Endothelial cell of umbilical vein (primary cell): ENCODE results near the gene GABBR2.

Experiments
- CTCF ChIP-seq, 2 donors: IDR thresholded peaks; 1 replicate in 1 of 2; 2 replicates in 1 of 2; pipeline ENCODE4 v1.5.1; 2011; ENCODE audit warnings: low read length in 2 of 2, mild to moderate bottlenecking in 2 of 2, moderate library complexity in 2 of 2, control low read depth in 1 of 2, inconsistent platforms in 1 of 2, low read depth in 1 of 2; ENCODE audit not compliant: insufficient read depth in 1 of 2; ENCODE audit errors: extremely low read depth in 1 of 2
- EZH2 ChIP-seq: IDR thresholded peaks from 2 replicates; pipeline ENCODE4 v1.6.1; 2012; ENCODE audit warnings: borderline replicate concordance, low read depth, mild to moderate bottlenecking, moderate library complexity, low read length, inconsistent platforms; ENCODE audit not compliant: severe bottlenecking
- FOS ChIP-seq: IDR thresholded peaks from 2 replicates; pipeline ENCODE4 v1.6.1; 2011; ENCODE audit warnings: mild to moderate bottlenecking, low read length, moderate library complexity, borderline replicate concordance; ENCODE audit not compliant: insufficient read depth
- GATA2 ChIP-seq: IDR thresholded peaks from 2 replicates; pipeline ENCODE4 v1.7.0; 2011; ENCODE audit warnings: low read depth, mild to moderate bottlenecking, moderate library complexity, mixed read lengths, low read length; ENCODE audit not compliant: insufficient read length, insufficient read depth
- JUN ChIP-seq: IDR thresholded peaks from 2 replicates; pipeline ENCODE4 v1.6.1; 2011; ENCODE audit warnings: borderline replicate concordance, low read depth; ENCODE audit not compliant: insufficient read length, insufficient read depth
- MYC ChIP-seq: IDR thresholded peaks from one replicate; pipeline ENCODE4 v1.6.1; 2011; ENCODE audit warnings: mild to moderate bottlenecking, low read depth, low read length
- POLR2A ChIP-seq: IDR thresholded peaks from 2 replicates; pipeline ENCODE4 v1.6.1; 2012; ENCODE audit warnings: low read depth, mild to moderate bottlenecking, control low read depth, low read length
- POLR2AphosphoS5 ChIP-seq: IDR thresholded peaks from 2 replicates; pipeline ENCODE4 v1.6.1; 2012; ENCODE audit warnings: low read depth, mild to moderate bottlenecking, control low read depth, low read length, moderate library complexity; ENCODE audit not compliant: insufficient read depth
- TF ChIP-seq, protein P1 (sequence below): IDR thresholded peaks from 2 replicates; pipeline ENCODE4 v1.6.1; 2011; ENCODE audit not compliant: insufficient read depth, insufficient read length

DNA sequence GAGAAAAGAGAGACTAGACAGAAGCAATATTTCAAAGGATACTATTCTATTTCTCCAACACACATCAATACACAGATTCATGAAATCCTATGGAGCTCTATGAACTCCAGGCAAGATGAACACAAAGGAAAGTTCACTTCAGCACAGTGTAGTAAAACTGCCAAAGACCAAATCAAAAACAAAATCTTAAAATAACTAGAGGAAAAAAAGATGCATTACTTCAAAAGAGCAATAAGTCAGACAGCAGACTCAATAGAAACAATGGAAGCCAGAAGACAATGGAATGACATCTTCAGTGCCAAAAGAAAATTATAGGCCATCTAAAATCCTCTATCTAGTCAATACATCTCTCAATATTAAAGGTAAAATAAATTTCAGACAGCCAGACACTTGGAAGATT, 248.0 kb downstream of the GABBR2 start:
- no peak for TF ChIP-seq EZH2
- TF ChIP-seq CTCF (IDR thresholded peaks at IDR 0.05; ENCODE audit: extremely low read depth in 1 of 2, insufficient read depth in 1 of 2, low read depth in 1 of 2, low read length in 2 of 2): no peak
- TF ChIP-seq POLR2A: no peak
- no peak for TF ChIP-seq POLR2AphosphoS5
- TF ChIP-seq, protein P1, sequence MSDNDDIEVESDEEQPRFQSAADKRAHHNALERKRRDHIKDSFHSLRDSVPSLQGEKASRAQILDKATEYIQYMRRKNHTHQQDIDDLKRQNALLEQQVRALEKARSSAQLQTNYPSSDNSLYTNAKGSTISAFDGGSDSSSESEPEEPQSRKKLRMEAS: no peak
- no peak for TF ChIP-seq FOS
- no peak for TF ChIP-seq MYC
- TF ChIP-seq GATA2: no peak
- no peak for TF ChIP-seq JUN
